ENCODE measurements around the gene UBC.
"Not testable (repeated sequence)": the region's sequence is repeated elsewhere in the genome, so short reads cannot be mapped to it uniquely, and the experiment has no call there.

UBC gene

DNA sequence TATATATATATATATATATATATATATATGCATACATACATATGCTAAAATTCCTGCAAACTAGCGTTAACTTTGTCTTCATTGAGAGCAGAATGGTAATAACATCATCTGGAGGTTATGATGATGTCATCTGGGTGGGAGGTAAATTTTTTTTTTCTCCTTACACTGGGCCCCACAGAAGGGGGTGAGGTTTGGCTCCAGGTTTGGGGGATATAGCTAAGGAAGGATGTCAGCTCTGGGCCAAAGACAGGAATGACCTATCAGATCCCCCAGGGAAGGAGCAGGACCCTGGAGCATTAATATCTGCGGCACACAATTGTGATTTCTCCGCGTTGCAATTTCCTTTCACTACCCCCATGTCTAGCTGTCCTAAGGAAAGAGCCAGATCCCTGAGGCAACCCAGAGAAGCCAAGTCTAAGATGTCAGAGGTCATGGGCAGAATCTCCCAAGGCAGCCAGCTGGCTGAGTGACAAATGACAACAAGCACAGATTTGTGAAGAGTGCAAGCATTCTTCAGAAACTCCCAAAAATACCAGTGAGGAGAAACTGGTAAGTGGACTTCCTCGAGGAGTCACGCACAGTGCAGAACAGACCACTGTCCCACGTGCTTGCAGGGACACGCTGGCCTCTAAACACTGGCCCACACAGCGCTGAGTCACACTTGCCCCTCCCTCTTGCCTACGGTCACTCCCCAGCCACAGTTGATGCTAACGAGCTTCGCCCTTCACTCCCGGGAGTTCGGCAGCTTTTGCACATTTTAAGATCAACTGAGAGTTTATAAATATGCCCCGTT is 9.9 kb downstream of the UBC start:
- no peak for DNase-seq (ENCODE audit: low read depth)
- TF ChIP-seq, protein P1, sequence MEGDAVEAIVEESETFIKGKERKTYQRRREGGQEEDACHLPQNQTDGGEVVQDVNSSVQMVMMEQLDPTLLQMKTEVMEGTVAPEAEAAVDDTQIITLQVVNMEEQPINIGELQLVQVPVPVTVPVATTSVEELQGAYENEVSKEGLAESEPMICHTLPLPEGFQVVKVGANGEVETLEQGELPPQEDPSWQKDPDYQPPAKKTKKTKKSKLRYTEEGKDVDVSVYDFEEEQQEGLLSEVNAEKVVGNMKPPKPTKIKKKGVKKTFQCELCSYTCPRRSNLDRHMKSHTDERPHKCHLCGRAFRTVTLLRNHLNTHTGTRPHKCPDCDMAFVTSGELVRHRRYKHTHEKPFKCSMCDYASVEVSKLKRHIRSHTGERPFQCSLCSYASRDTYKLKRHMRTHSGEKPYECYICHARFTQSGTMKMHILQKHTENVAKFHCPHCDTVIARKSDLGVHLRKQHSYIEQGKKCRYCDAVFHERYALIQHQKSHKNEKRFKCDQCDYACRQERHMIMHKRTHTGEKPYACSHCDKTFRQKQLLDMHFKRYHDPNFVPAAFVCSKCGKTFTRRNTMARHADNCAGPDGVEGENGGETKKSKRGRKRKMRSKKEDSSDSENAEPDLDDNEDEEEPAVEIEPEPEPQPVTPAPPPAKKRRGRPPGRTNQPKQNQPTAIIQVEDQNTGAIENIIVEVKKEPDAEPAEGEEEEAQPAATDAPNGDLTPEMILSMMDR (IDR thresholded peaks at IDR 0.05; ENCODE audit: low read depth, low read length, missing control alignments), result no peak
- H3K4me3 ChIP-seq (ENCODE audit: low read depth, low read length), result no peak overlapping the region

DNA sequence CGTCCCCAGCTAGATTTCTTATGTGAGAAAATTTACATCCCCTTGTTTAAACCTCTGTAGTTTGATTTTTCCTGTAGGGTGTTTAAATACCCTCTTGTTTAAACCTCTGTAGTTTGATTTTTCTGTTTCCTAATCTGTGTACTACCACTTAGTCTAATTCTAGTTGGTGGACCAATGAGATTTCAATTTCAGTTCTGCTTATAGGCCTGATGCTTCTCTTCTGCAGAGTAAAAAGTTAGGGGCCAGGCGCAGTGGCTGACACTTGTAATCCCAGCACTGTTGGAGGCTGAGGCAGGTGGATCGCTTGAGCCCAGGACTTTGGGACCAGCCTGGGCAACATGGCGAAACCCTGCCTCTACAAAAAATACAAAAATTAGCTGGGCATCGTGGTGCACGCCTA is 11.5 kb downstream of the UBC start:
- TF ChIP-seq, protein P1 (IDR thresholded peaks at IDR 0.05; ENCODE audit: low read depth, low read length, missing control alignments), result no peak

DNA sequence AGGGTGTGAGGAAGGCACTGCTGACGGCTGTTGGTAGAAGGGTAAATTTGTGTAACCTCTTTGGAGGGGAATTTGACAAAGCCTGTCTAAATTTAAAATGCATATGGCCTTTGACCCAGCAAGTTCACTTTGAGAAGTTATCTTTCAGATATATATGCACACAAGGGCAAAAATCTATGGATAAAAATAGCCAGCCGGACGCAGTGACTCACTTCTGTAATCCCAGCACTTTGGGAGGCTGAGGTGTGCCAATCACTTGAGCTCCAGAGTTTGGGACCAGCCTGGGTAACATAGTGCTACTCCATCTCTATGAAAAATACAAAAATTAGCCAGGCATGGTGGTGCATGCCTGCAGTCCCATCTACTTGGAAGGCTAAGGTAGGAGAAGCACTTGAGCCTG is 13.4 kb downstream of the UBC start:
- H3K4me3 ChIP-seq (ENCODE audit: low read depth, low read length), result no peak overlapping the region; the same call in 1 of the 2 replicates
- DNase-seq (ENCODE audit: low read depth), result no peak
- TF ChIP-seq, protein P1 (IDR thresholded peaks at IDR 0.05; ENCODE audit: low read depth, low read length, missing control alignments), result no peak

More for the DNA sequence above, 11.5 kb downstream of the UBC start:
- no peak overlapping the region for H3K4me3 ChIP-seq (ENCODE audit: low read depth, low read length)
- DNase-seq (ENCODE audit: low read depth), result no peak

DNA sequence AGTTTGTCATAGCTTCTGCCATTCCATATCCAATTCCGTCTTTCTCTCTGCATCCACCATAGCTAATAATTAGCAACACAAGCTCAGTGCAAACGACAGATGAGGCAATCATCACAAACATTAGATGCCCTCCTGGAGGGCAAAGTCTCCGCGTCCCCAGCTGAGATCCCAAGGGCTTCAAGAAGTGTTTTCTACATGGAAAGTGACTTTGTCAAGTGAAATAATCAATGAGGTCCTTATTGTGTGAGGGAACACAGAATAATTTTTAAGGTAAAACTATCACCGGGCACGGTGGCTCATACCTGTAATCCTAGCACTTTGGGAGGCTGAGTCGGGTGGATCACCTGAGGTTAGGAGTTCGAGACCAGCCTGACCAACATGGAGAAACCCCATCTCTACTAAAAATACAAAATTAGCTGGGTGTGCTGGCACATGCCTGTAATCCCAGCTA is 14.1 kb downstream of the UBC start:
- H3K4me3 ChIP-seq (ENCODE audit: low read depth, low read length); DNase-seq (ENCODE audit: low read depth): not testable (repeated sequence)

DNA sequence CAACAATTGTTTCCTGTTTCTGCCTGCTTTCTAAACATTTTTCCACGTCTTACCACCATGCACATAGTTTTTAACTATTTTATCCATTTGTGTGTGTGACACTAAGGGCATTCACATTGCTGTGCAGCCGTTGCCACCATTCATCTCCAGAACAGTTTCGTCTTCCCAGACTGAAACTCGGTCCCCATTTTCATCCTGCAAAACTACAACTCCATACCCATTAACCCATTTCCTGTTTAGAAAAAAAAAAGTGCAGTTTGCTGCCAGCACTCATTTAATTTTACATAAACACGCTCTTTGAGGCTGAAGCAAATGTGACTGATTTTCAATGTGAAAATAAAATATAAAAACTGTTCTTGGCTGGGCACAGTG is 15.5 kb downstream of the UBC start:
- DNase-seq (ENCODE audit: low read depth), result no peak
- H3K4me3 ChIP-seq (ENCODE audit: low read depth, low read length), result peak overlapping the region; percentile 15; the same call in 1 of the 2 replicates
- TF ChIP-seq, protein P1 (IDR thresholded peaks at IDR 0.05; ENCODE audit: low read depth, low read length, missing control alignments), result no peak

DNA sequence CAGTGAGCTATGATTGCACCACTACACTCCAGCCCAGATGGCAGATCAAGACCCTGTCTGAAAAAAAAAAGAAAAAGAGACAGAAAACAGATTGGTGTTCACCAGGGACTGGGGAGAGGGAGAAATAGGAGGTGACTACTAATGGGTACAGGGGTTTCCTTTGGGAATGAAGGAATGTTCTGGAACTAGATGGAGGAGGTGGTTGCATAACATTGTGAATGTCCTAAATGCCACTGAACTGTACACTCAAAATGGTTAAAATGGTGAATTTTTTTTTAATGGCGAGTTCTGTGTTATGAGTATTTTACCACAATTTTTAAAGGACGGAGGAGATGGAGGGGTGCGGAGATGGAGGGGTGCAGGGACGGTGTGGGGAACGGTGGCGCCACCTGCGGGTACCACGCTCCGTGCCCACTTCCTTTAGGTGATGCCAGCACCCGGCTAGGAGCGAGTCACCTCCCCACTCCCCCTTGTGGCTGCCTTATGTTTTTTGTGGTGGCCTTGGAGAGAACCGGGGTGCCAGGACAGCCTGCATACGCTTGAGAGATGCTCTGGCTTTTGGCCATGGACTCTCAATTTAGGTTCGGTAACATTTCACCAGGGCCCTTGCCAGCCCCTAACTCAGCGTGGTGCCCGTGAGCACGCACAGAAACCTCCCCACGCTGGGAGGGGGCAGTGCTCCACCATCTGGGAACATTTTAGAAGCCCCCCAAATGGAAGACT is 16.1 kb downstream of the UBC start:
- peak overlapping the region; percentile 15 for H3K4me3 ChIP-seq (ENCODE audit: low read depth, low read length)
- TF ChIP-seq, protein P1 (IDR thresholded peaks at IDR 0.05; ENCODE audit: low read depth, low read length, missing control alignments), result peak; percentile 82
- DNase-seq (ENCODE audit: low read depth), result no peak

DNA sequence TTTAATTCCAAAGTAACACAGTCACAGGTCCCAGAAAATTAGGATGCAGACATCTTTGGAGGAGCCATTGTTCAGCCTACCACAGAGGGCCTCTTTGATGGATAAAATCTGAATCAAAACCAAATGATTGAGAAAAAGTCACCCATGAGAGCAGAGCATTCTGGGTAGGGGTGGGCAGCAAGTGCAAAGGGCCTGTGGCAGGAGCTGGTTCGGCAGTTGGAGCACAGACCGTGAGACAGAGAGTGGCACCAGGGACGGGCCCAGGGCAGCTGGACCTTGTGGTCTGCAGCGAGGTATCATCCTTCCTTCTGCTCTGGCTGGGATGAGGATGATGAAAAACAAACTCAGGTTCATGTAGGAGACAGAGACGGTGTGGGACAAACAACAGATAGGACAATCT is 18.0 kb downstream of the UBC start:
- H3K4me3 ChIP-seq (ENCODE audit: low read depth, low read length), result no peak overlapping the region
- TF ChIP-seq, protein P1 (IDR thresholded peaks at IDR 0.05; ENCODE audit: low read depth, low read length, missing control alignments), result no peak
- no peak for DNase-seq (ENCODE audit: low read depth)
